Mesodermal cell (in vitro differentiated cells): ENCODE data around the gene CHD2.

Experiments
- H3K27ac ChIP-seq: 2 replicates; pipeline ENCODE4 v1.7.0; 2013; ENCODE audit warnings: mild to moderate bottlenecking, low read depth, low read length, moderate library complexity; ENCODE audit not compliant: severe bottlenecking
- H3K36me3 ChIP-seq: 2 replicates; pipeline ENCODE4 v1.7.1; 2013; ENCODE audit warnings: mild to moderate bottlenecking, low read length, moderate library complexity; ENCODE audit not compliant: control insufficient read depth, insufficient read depth
- H3K4me1 ChIP-seq: one replicate; pipeline ENCODE4 v1.7.1; 2013; ENCODE audit warnings: mild to moderate bottlenecking, low read length; ENCODE audit not compliant: insufficient read depth, control insufficient read depth, poor library complexity, severe bottlenecking
- H3K4me3 ChIP-seq: 2 replicates; pipeline ENCODE4 v1.7.0; 2013; ENCODE audit warnings: low read length, control low read depth, mild to moderate bottlenecking; ENCODE audit not compliant: insufficient read depth, poor library complexity, severe bottlenecking; ENCODE audit errors: extremely low read depth
- H3K9me3 ChIP-seq: 2 replicates; pipeline ENCODE4 v1.7.1; 2013; ENCODE audit warnings: mild to moderate bottlenecking, low read length, moderate library complexity; ENCODE audit not compliant: control insufficient read depth
- WGBS, 2 experiments: methylation state at CpG; one replicate each; pipeline ENCODE4 v1.1.5; 2013; ENCODE audit warnings: missing lambda C conversion rate in 2 of 2; ENCODE audit not compliant: insufficient coverage in 2 of 2; 5-methylcytosine and 5-hydroxymethylcytosine counted together

The CHD2 gene

DNA sequence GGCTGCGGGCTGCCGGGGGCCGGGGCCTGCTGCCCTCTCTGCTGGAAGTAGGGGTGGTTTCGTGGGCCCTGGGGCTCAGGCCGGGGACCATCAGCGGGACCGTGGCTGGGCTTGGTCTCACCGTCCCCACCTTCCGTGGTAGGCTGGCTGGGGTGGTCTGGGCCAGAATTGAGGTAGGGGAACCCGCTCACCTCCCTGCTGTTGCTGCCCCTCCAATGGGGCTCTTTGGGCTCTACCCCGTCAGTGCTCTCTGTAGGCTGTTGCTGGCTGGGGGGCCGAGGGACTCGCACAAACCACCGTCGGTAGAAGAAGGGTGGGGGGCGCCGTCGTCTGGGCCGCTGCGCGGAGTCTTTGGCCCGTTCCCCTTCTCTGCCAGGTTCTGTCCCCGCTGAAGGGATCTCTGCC is 165.5 kb downstream of the CHD2 start:
- 87 to 89% methylated on average over 7 to 13 of the region's 23 CpGs for WGBS, 2 experiments
- H3K36me3 ChIP-seq, result peaks cover 3% of the 10 kb centered on the region
- no peak overlapping the region for H3K4me3 ChIP-seq
- no peaks in the 10 kb centered on the region for H3K9me3 ChIP-seq
- H3K27ac ChIP-seq, result no peak overlapping the region
- H3K4me1 ChIP-seq, result peaks cover 4% of the 10 kb centered on the region

DNA sequence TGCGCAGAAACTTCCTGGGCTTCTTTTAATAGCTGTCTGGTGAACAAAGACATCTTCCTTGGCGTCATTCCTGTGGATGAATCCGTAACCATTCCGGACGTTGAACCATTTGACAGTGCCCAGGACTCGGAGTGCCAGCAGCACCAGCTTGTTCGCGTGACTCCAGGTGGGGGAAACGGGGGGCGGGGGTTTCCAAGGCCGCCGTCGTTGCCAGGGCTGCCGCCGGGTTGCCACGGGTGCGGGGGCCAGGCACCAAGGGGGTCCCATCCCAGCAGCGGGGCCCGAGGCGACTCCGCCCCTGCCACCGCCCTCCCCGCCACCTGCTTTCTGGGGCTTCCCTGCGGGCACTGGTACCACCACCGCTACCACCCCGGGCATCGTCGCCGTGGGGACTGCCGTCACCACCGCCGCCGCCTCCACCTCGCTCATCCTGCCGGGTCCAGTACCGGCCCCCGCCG is 166.1 kb downstream of the CHD2 start:
- Histone ChIP-seq H3K36me3 (peaks cover 3% of the 10 kb centered on the region), H3K4me3 (no peak overlapping the region), H3K9me3 (no peaks in the 10 kb centered on the region), H3K4me1 (peaks cover 4% of the 10 kb centered on the region), H3K27ac (no peak overlapping the region)
- 96 to 97% methylated on average over 23 to 30 of the region's 38 CpGs for WGBS, 2 experiments

DNA sequence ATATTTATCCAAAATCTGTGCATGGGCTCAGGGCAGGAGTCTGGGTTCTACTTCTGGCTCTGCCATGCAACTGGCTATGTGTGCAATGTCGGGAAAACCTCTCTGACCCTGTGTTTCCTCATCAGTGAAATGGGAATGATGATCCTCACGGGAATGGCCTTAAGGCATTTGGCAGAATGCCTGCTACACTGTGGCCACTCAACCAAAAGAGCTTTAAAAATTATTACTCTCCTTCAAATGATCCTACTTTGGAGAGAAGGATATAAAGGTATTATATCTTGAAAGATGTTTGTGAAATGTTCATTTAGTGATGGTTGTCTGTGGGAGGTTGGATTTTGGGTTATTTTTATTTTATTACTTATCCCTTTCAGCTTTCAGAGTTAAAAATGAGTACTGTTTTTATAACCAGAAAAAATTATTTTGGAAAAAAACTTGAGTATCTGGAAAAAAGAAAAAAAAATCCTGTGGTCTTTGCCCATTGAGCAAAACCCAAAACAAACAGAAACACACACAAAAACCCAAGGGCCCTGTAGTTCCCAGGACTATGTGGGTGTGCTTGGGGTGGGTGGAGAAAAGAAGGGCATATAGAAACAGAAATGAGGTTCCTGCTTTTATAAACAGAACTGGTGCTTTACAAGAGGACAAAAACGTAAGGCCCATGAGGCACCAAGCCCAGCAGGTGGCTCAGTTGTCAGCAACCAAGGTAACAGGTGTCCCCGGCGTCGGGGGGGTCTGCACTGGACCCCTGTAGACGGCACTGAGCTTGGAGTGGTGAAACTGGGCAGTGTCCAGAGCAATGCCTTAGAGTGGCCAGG is 166.9 kb downstream of the CHD2 start:
- WGBS, 2 experiments, result 86 to 87% methylated on average over 6 of the region's 7 CpGs
- Histone ChIP-seq H3K36me3 (peaks cover 3% of the 10 kb centered on the region), H3K4me3 (no peak overlapping the region), H3K27ac (no peak overlapping the region), H3K9me3 (no peaks in the 10 kb centered on the region), H3K4me1 (peaks cover 4% of the 10 kb centered on the region)

DNA sequence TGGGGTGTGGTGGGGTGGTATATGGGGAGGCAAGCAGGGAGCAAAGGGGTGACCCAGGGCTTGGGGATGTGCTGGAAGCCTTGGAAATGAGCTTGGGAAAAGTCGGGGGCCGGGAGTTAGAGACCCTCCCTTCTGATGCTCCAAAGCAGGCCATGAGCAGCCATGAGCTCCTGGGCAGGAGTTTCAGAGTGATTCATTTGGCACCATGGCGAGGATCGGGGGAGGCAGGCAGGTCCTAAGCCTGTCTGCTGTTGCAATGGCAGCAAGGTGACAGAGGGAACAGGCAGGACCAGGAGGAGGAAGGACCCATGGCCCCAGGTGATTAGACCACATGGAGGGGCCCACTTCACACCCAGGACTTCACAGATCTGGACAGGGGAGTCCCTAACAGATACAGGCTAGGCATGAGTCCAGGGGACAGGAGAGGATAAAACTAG is 167.5 kb downstream of the CHD2 start:
- Histone ChIP-seq H3K27ac (no peak overlapping the region), H3K36me3 (peaks cover 3% of the 10 kb centered on the region), H3K4me1 (peaks cover 1% of the 10 kb centered on the region), H3K9me3 (no peaks in the 10 kb centered on the region), H3K4me3 (no peak overlapping the region)
- WGBS, 2 experiments, result 88 to 96% methylated on average over 4 of the region's 4 CpGs

DNA sequence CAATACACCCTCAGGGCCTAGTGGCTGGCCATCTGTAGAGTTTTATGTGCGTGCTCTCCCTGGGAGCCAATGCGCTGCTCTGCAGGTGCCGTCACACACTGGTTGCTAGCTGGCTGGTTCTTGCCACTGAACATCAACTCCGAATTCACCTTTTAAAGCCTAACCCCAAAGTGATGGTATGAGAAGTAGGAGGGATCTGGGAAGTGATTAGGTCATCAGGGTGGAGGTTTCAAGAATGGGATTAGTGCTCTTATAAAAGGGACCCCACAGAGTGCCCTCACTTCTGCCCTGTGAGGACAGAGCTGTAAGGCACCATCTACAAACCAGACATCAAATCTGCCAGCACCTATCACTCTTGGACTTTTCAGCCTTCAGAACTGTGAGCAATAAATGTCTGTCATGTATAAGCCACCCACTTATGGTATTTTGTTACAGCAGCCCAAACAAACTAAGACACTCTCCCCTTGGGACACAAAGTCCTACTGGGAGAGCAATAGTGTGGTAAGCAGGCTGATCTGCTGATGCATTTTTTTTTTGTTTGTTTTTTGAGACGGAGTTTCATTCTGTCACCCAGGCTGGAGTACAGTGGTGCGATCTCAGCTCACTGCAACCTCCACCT is 168.6 kb downstream of the CHD2 start:
- H3K4me1 ChIP-seq, result no peaks in the 10 kb centered on the region
- H3K9me3 ChIP-seq, result no peaks in the 10 kb centered on the region
- no peak overlapping the region for H3K4me3 ChIP-seq
- peaks cover 3% of the 10 kb centered on the region for H3K36me3 ChIP-seq
- no peak overlapping the region for H3K27ac ChIP-seq
- 86% methylated on average over 1 of the region's 6 CpGs; no CpG with 5 or more reads in 1 of the 2 experiments for WGBS, 2 experiments

DNA sequence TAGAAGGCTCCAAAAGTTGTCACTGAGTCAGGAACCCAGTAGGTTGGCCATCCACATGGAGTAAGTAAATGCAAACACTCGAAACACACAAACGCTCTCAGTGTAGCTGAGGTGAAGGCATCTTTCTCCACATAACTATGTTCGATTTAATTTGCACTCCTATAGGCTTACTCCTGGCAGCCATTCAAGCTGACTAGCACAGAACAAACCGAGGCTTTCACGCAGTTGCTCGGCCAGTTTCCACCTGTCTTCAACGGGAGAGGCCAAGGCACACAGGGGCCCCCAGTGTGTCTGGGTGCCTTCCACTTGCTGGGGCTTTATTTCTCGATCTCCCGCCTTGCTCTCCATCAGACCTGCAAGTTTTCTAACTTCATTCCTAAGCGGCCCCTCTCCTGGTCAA is 170.0 kb downstream of the CHD2 start:
- no peaks in the 10 kb centered on the region for H3K4me1 ChIP-seq
- no peak overlapping the region for H3K27ac ChIP-seq

DNA sequence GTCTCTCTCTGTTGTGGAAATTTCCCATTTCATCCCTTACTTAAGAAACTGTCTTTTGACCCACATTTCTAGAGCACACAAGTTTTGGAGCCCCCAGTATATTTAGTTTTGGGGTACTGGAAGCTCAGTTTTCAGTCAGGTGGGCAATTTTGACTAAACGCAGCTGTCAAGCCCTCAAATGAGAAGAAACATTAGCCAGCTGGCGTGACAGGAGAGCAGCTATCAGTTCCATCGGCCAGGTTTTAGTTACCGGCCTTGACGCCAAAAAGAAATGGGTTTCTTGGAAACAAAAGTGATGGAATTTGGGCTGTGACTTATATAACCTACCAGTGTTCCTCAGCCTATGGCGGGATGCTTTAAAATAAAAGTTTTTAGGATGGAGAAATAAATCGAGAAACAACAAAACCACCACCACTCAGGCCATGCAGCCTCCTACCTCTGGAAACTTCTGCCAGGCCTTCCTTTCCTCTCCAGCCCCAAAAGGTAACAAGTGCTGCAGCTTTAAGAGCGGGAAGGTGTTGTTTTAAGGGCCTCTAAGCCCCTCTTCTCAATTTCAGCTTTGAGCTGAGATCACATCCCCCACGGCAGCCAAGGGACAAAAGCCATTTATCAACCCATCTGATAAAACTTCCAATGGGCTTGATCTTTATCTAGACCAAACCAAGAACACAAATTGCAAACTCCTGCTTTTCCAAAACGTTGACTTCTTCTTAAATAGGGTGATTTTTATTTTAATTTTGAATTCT is 170.6 kb downstream of the CHD2 start:
- 66 to 77% methylated on average over 5 of the region's 10 CpGs for WGBS, 2 experiments
- H3K4me1 ChIP-seq, result no peaks in the 10 kb centered on the region
- no peak overlapping the region for H3K27ac ChIP-seq

More for the DNA sequence above, 170.0 kb downstream of the CHD2 start:
- Histone ChIP-seq H3K4me3 (no peak overlapping the region), H3K36me3 (peaks cover 3% of the 10 kb centered on the region), H3K9me3 (no peaks in the 10 kb centered on the region)
- WGBS, 2 experiments, result 72 to 75% methylated on average over 7 of the region's 10 CpGs

DNA sequence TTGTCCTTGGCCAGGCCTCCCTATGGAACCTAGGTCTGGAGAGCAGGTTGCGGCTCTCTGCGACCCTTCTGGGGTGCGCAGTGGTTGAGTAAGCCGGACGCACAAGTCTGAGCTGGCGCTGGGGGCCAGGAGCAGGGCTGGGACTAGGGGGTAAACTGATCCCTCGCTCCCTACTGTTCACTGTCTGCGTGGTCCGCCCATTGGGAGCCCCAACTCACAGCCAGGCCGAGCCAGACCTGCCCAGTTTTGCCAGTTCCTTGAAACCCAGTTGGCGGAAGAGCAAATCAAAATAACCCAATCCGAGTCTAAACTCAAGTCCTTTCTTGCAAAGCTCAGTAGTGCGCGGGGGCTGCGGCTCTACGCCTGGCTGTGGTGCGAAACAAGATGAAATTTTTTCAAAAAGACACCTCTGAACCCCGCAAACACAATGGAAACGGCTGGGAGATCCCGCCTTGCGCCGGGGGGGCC is 171.4 kb downstream of the CHD2 start:
- Histone ChIP-seq H3K27ac (no peak overlapping the region), H3K36me3 (peaks cover 3% of the 10 kb centered on the region), H3K9me3 (no peaks in the 10 kb centered on the region), H3K4me1 (no peaks in the 10 kb centered on the region), H3K4me3 (peak overlapping the region; percentile 68)
- 2 to 3% methylated on average over 11 to 15 of the region's 22 CpGs for WGBS, 2 experiments

More for the DNA sequence above, 170.6 kb downstream of the CHD2 start:
- H3K4me3 ChIP-seq, result no peak overlapping the region
- H3K9me3 ChIP-seq, result no peaks in the 10 kb centered on the region
- H3K36me3 ChIP-seq, result peaks cover 3% of the 10 kb centered on the region

DNA sequence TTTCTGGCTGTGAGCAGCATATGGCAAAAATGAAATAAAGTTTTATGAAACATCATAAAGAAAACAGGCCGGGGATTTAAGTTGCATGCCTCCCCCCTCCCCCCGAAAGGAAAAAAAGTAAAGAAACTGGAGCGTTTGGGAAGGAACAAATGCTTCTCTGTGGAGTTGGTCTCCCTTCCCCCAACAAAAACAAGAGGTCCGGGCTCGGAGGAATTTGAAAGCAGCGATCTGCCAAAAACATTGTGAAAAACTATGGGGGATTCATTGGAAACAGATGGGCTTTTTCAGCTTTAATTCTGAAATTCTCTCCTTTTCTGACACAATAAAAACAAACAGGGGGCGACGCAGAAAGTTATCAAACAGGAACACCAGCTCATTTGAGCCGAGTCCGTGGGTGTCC is 171.9 kb downstream of the CHD2 start:
- Histone ChIP-seq H3K27ac (no peak overlapping the region), H3K36me3 (peaks cover 3% of the 10 kb centered on the region)
- WGBS, 2 experiments, result 0% methylated on average over 4 of the region's 10 CpGs

More for the DNA sequence above, 171.9 kb downstream of the CHD2 start:
- no peaks in the 10 kb centered on the region for H3K9me3 ChIP-seq
- no peaks in the 10 kb centered on the region for H3K4me1 ChIP-seq
- peak overlapping the region; percentile 68 for H3K4me3 ChIP-seq
